Neural cell (in vitro differentiated cells): ENCODE data around the gene ECM2. TPM values are rescaled to one million over a fixed set of nuclear protein-coding genes. Genes with fewer than 3 reads are reported as not detected.

ENCODE experiments used
- H2AFZ ChIP-seq: fragments of 200-600, 300-800 bp; sonication (generic), shearing (Covaris generic); 2 replicates; pipeline ENCODE4 v1.6.0; 2014; ENCODE audit warnings: low read depth, mild to moderate bottlenecking, antibody characterized with exemption, low read length, moderate library complexity
- H3F3A ChIP-seq: fragments of 200-600 bp; shearing (Covaris generic); 2 replicates; pipeline ENCODE4 v1.6.1; 2016; ENCODE audit warnings: mild to moderate bottlenecking, moderate library complexity, mixed read lengths, antibody characterized with exemption, low read length; ENCODE audit not compliant: insufficient read depth, poor library complexity, severe bottlenecking
- H3K27ac ChIP-seq: fragments of 200-600, 300-800 bp; sonication (generic), shearing (Covaris generic); 2 replicates; pipeline ENCODE4 v1.5.1; 2014; ENCODE audit warnings: mild to moderate bottlenecking, low read length, moderate library complexity
- H3K27me3 ChIP-seq: fragments of 300-800, 200-600 bp; sonication (generic), shearing (Covaris generic); 2 replicates; pipeline ENCODE4 v1.6.0; 2014; ENCODE audit warnings: mild to moderate bottlenecking, low read depth, low read length, moderate library complexity; ENCODE audit not compliant: insufficient read depth
- H3K36me3 ChIP-seq: fragments of 300-800, 200-600 bp; sonication (generic), shearing (Covaris generic); 2 replicates; pipeline ENCODE4 v1.5.1; 2014; ENCODE audit warnings: mild to moderate bottlenecking, antibody characterized with exemption, low read length, moderate library complexity; ENCODE audit not compliant: insufficient read depth
- H3K4me2 ChIP-seq: fragments of 300-800, 200-600 bp; sonication (generic), shearing (Covaris generic); 2 replicates; pipeline ENCODE4 v1.6.0; 2014; ENCODE audit warnings: mild to moderate bottlenecking, low read length
- H3K4me3 ChIP-seq: fragments of 300-800, 200-600 bp; sonication (generic), shearing (Covaris generic); 2 replicates; pipeline ENCODE4 v1.5.1; 2014; ENCODE audit warnings: mild to moderate bottlenecking, low read length, moderate library complexity
- H3K79me2 ChIP-seq: fragments of 200-600 bp; shearing (Covaris generic); replicated peaks from 2 replicates; pipeline ENCODE4 v1.6.0; 2014; ENCODE audit warnings: mild to moderate bottlenecking, low read length, moderate library complexity; ENCODE audit not compliant: insufficient read depth
- H3K9ac ChIP-seq: fragments of 300-800, 200-600 bp; sonication (generic), shearing (Covaris generic); 2 replicates; pipeline ENCODE4 v1.6.1; 2016; ENCODE audit warnings: mild to moderate bottlenecking, low read length, mixed read lengths
- H3K9me2 ChIP-seq: fragments of 200-600 bp; shearing (Covaris generic); 2 replicates; pipeline ENCODE4 v1.6.1; 2016; ENCODE audit warnings: mild to moderate bottlenecking, low read length, mixed read lengths; ENCODE audit not compliant: insufficient read depth
- H3K9me3 ChIP-seq: fragments of 200-600, 300-800 bp; sonication (generic), shearing (Covaris generic); 2 replicates; pipeline ENCODE4 v1.6.1; 2016; ENCODE audit warnings: mild to moderate bottlenecking, mixed run types, low read length, moderate library complexity, mixed read lengths
- H4K20me1 ChIP-seq: fragments of 200-600 bp; shearing (Covaris generic); 2 replicates; pipeline ENCODE4 v1.6.1; 2016; ENCODE audit warnings: mild to moderate bottlenecking, mixed run types; ENCODE audit not compliant: insufficient read depth
- CTCF ChIP-seq: fragments of 450-650 bp; IDR thresholded peaks from 2 replicates; pipeline ENCODE4 v1.5.1; 2014; ENCODE audit warnings: antibody characterized with exemption, mild to moderate bottlenecking, moderate library complexity; ENCODE audit not compliant: poor library complexity, severe bottlenecking
- EP300 ChIP-seq: fragments of 450-650 bp; conservative IDR thresholded peaks from 2 replicates; pipeline ENCODE4 v1.6.1; 2014; ENCODE audit warnings: antibody characterized with exemption, mild to moderate bottlenecking, moderate library complexity; ENCODE audit not compliant: poor library complexity, severe bottlenecking
- EZH2 ChIP-seq: fragments of 200-600, 300-800 bp; shearing (Covaris generic), sonication (generic); IDR thresholded peaks from 2 replicates; pipeline ENCODE4 v1.6.1; 2014; ENCODE audit warnings: antibody characterized with exemption, low read length, borderline replicate concordance, mild to moderate bottlenecking; ENCODE audit not compliant: insufficient read depth, poor library complexity, severe bottlenecking
- MXI1 ChIP-seq: fragments of 450-650 bp; conservative IDR thresholded peaks from 2 replicates; pipeline ENCODE4 v1.6.1; 2014; ENCODE audit warnings: antibody characterized with exemption, mild to moderate bottlenecking; ENCODE audit not compliant: poor library complexity, severe bottlenecking
- POLR2AphosphoS5 ChIP-seq: IDR thresholded peaks from 2 replicates; pipeline ENCODE4 v1.6.1; 2012
- RAD21 ChIP-seq: fragments of 450-650 bp; conservative IDR thresholded peaks from 2 replicates; pipeline ENCODE4 v1.6.1; 2014; ENCODE audit warnings: antibody characterized with exemption, mild to moderate bottlenecking, moderate library complexity
- REST ChIP-seq: IDR thresholded peaks from 2 replicates; pipeline ENCODE4 v1.6.1; 2012; ENCODE audit warnings: borderline replicate concordance
- SMC3 ChIP-seq: fragments of 450-650 bp; conservative IDR thresholded peaks from 2 replicates; pipeline ENCODE4 v1.6.1; 2014; ENCODE audit warnings: antibody characterized with exemption, mild to moderate bottlenecking, moderate library complexity; ENCODE audit not compliant: poor library complexity
- TAF1 ChIP-seq: IDR thresholded peaks from 2 replicates; pipeline ENCODE4 v1.6.1; 2012; ENCODE audit warnings: low read depth
- polyA plus RNA-seq: library from polyadenylated mRNA; depleted of rRNA; stranded (reverse); fragments of >200 nt; gene quantifications from 2 replicates; pipeline ENCODE4 v1.2.3, GENCODE V29; 2014

ECM2 gene
- polyA plus RNA-seq, 1 donor from 2014 or later: not detected

- Histone ChIP-seq H3F3A (no peaks in the 10 kb centered on the region), H3K27ac (no peak overlapping the region), H3K9me2 (no peaks in the 10 kb centered on the region), H3K36me3 (no peaks in the 10 kb centered on the region), H3K4me2 (no peak overlapping the region), H3K9ac (no peak overlapping the region), H3K9me3 (no peaks in the 10 kb centered on the region), H4K20me1 (no peaks in the 10 kb centered on the region), H3K4me3 (no peak overlapping the region), H3K27me3 (no peaks in the 10 kb centered on the region), H3K79me2 (no peaks in the 10 kb centered on the region), H2AFZ (no peak overlapping the region)
- TF ChIP-seq RAD21: no peak
- TF ChIP-seq EP300: no peak
- no peak for TF ChIP-seq TAF1
- TF ChIP-seq POLR2AphosphoS5: no peak
- no peak for TF ChIP-seq SMC3
- no peak for TF ChIP-seq MXI1
- TF ChIP-seq REST: no peak
- no peak for TF ChIP-seq CTCF
- no peak for TF ChIP-seq EZH2
These were observed 28.8 kb downstream of the ECM2 start for GRCh38 chr9:92507005-92507404.

- H3K4me3 ChIP-seq: no peak overlapping the region
- H2AFZ ChIP-seq: no peak overlapping the region
- no peak for TF ChIP-seq REST
- TF ChIP-seq POLR2AphosphoS5: no peak
- H3K36me3 ChIP-seq: no peaks in the 10 kb centered on the region
- no peak overlapping the region for H3K27ac ChIP-seq
- no peaks in the 10 kb centered on the region for H3K9me2 ChIP-seq
- H3K9me3 ChIP-seq: no peaks in the 10 kb centered on the region
- H3F3A ChIP-seq: no peaks in the 10 kb centered on the region
- H3K9ac ChIP-seq: no peak overlapping the region
- H3K79me2 ChIP-seq: no peaks in the 10 kb centered on the region
- H3K4me2 ChIP-seq: no peak overlapping the region
- no peaks in the 10 kb centered on the region for H3K27me3 ChIP-seq
- H4K20me1 ChIP-seq: no peaks in the 10 kb centered on the region
These were observed 29.5 kb downstream of the ECM2 start for GRCh38 chr9:92506184-92506857.
